ENCODE data around the gene ATAD3C. TPM values are rescaled to one million over a fixed set of nuclear protein-coding genes. Genes with fewer than 3 reads are reported as not detected.
A peak's percentile ranks its signal among the peaks of the same experiment; 100 is the strongest.
"Not testable (repeated sequence)": the region's sequence is repeated elsewhere in the genome, so short reads cannot be mapped to it uniquely, and the experiment has no call there.

The ATAD3C gene, protein sequence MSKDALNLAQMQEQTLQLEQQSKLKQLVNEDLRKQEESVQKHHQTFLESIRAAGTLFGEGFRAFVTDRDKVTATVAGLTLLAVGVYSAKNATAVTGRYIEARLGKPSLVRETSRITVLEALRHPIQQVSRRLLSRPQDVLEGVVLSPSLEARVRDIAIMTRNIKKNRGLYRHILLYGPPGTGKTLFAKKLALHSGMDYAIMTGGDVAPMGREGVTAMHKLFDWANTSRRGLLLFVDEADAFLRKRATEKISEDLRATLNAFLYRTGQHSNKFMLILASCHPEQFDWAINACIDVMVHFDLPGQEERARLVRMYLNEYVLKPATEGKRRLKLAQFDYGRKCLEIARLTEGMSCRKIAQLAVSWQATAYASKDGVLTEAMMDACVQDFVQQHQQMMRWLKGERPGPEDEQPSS
- total RNA-seq = 1 to 10 TPM; 1.0 to 1.4 TPM

- ChIA-PET POLR2A (no interaction called here), CTCF (no interaction called here)
- no peak for DNase-seq
- H3K4me1 Mint-ChIP-seq (ENCODE audit: low read depth) = no peaks in the 10 kb centered on the region
- no peak within 1 kb of the TSS for H3K4me3 Mint-ChIP-seq
- H3K9me3 Mint-ChIP-seq (ENCODE audit: insufficient read depth) = no peaks in the 10 kb centered on the region
- no peaks in the 10 kb centered on the region for H3K27me3 Mint-ChIP-seq (ENCODE audit: low read depth)
- ATAC-seq = no peak
- no peak within 1 kb of the TSS for H3K27ac Mint-ChIP-seq
- no peaks in the 10 kb centered on the region for H3K36me3 Mint-ChIP-seq (ENCODE audit: low read depth)
Observed at GRCh38 chr1:1449099-1449739, at the start of gene ATAD3C. ATAD3C (plus strand) TSS chr1:1449689; CDS start chr1:1450684, 995 bp downstream.

- Mint-ChIP-seq H3K4me3 (peak overlapping the region; percentile 92), H3K27me3 (ENCODE audit: low read depth) (no peaks in the 10 kb centered on the region), H3K36me3 (ENCODE audit: low read depth) (peaks cover 65% of the 10 kb centered on the region), H3K9me3 (ENCODE audit: insufficient read depth) (no peaks in the 10 kb centered on the region), H3K27ac (peak overlapping the region; percentile 90), H3K4me1 (ENCODE audit: low read depth) (peaks cover 52% of the 10 kb centered on the region)
- DNase-seq (peak; percentile 45), ATAC-seq (peak; percentile 1)
- POLR2A ChIA-PET = interaction anchor here (0.7 to 3.6 kb wide), 7 partner anchors 8 to 214 kb away, joined by 3 to 41 read pairs (median 6); partner anchors contain the start of genes AURKAIP1 and MRPL20
- CTCF ChIA-PET = interaction anchor here (0.8 to 2.9 kb wide), 8 partner anchors 8 to 212 kb away, joined by 3 to 13 read pairs (median 4); partner anchors contain the start of gene AURKAIP1
Observed at GRCh38 chr1:1399872-1400575, 49.5 kb upstream of the ATAD3C start.

GRCh38 chr1:1400576-1401456 lies 48.7 kb upstream of the ATAD3C start:
- Mint-ChIP-seq H3K9me3 (ENCODE audit: insufficient read depth) (no peaks in the 10 kb centered on the region), H3K4me1 (ENCODE audit: low read depth) (peaks cover 53% of the 10 kb centered on the region), H3K27me3 (ENCODE audit: low read depth) (no peaks in the 10 kb centered on the region), H3K27ac (peak overlapping the region; percentile 90), H3K36me3 (ENCODE audit: low read depth) (peaks cover 65% of the 10 kb centered on the region), H3K4me3 (peak overlapping the region; percentile 92)
- ChIA-PET POLR2A (interaction anchor here (0.7 to 3.6 kb wide), 6 partner anchors 9 to 214 kb away, joined by 3 to 41 read pairs (median 5); partner anchors contain the start of gene AURKAIP1), CTCF (interaction anchor here (0.8 to 2.9 kb wide), 5 partner anchors 24 to 104 kb away, joined by 3 to 13 read pairs (median 3); partner anchors contain the start of gene AURKAIP1)
- DNase-seq (no peak), ATAC-seq (no peak)

GRCh38 chr1:1401457-1402010 lies 48.0 kb upstream of the ATAD3C start:
- ChIA-PET POLR2A (no interaction called here), CTCF (no interaction called here)
- no peak for DNase-seq
- H3K27ac Mint-ChIP-seq = peak overlapping the region; percentile 70
- no peak for ATAC-seq
- peak overlapping the region; percentile 56 for H3K4me3 Mint-ChIP-seq
- no peaks in the 10 kb centered on the region for H3K27me3 Mint-ChIP-seq (ENCODE audit: low read depth)
- H3K4me1 Mint-ChIP-seq (ENCODE audit: low read depth) = peaks cover 60% of the 10 kb centered on the region
- H3K9me3 Mint-ChIP-seq (ENCODE audit: insufficient read depth) = no peaks in the 10 kb centered on the region
- peaks cover 72% of the 10 kb centered on the region for H3K36me3 Mint-ChIP-seq (ENCODE audit: low read depth)

- ATAC-seq (no peak), DNase-seq (peak; percentile 48)
- peak overlapping the region; percentile 56 for H3K4me3 Mint-ChIP-seq
- ChIA-PET CTCF (interaction anchor here (0.8 to 1.4 kb wide), 3 partner anchors 13 to 30 kb away, joined by 3 to 5 read pairs (median 3); partner anchors contain the start of gene AURKAIP1), POLR2A (interaction anchor here (0.6 kb wide), 1 partner anchor 318 kb away, joined by 3 read pairs; no protein-coding TSS in a partner anchor)
- no peaks in the 10 kb centered on the region for H3K9me3 Mint-ChIP-seq (ENCODE audit: insufficient read depth)
- H3K36me3 Mint-ChIP-seq (ENCODE audit: low read depth) = peaks cover 72% of the 10 kb centered on the region
- peak overlapping the region; percentile 70 for H3K27ac Mint-ChIP-seq
- H3K27me3 Mint-ChIP-seq (ENCODE audit: low read depth) = no peaks in the 10 kb centered on the region
- H3K4me1 Mint-ChIP-seq (ENCODE audit: low read depth) = peaks cover 57% of the 10 kb centered on the region
Observed at GRCh38 chr1:1402072-1402900, 47.2 kb upstream of the ATAD3C start.

DNA sequence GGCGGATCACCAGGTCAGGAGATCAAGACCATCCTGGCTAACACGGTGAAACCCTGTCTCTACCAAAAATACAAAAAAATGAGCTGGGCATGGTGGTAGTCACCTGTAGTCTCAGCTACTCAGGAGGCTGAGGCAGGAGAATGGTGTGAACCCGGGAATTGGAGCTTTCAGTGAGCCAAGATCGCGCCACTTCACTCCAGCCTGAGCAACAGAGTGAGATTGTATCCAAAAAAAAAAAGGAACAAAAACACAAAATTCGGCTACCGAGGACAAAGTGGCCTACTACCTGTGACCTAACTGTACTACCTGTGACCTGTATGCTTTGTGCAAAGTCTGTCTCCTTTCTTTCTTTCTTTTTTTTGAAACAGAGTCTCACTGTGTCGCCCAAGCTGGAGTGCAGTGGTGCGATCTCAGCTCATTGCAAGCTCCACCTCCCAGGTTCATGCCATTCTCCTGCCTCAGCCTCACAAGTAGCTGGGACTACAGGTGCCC lies 46.5 kb upstream of the ATAD3C start:
- H3K4me3 Mint-ChIP-seq; DNase-seq; H3K9me3 Mint-ChIP-seq (ENCODE audit: insufficient read depth); H3K27me3 Mint-ChIP-seq (ENCODE audit: low read depth); ATAC-seq: not testable (repeated sequence)
- Mint-ChIP-seq H3K36me3 (ENCODE audit: low read depth) (peaks cover 68% of the 10 kb centered on the region), H3K27ac (peak overlapping the region; percentile 41), H3K4me1 (ENCODE audit: low read depth) (peaks cover 52% of the 10 kb centered on the region)
- POLR2A ChIA-PET = interaction anchor here (0.6 kb wide), 1 partner anchor 317 kb away, joined by 3 read pairs; no protein-coding TSS in a partner anchor
- CTCF ChIA-PET = interaction anchor here (0.8 to 1.4 kb wide), 3 partner anchors 12 to 31 kb away, joined by 3 to 5 read pairs (median 3); partner anchors contain the start of gene AURKAIP1

DNA sequence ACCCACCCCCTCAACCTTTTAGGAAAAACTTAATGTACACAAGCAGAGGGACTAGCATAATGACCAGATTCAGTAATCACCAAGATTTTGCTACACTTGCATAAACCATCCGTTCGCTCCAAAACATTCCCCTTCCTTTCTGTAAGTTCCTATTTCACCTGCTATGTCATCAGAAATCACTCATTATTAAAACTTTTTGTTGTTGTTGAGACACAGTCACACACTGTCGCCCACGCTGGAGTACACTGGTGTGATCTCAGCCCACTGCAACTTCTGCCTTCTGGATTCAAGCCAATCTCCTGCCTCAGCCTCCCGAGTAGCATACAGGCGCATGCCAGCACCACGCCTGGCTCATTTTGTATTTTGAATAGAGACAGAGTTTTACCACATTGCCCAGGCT lies 45.8 kb upstream of the ATAD3C start:
- H3K36me3 Mint-ChIP-seq (ENCODE audit: low read depth) = peaks cover 66% of the 10 kb centered on the region
- POLR2A ChIA-PET = no interaction called here

DNA sequence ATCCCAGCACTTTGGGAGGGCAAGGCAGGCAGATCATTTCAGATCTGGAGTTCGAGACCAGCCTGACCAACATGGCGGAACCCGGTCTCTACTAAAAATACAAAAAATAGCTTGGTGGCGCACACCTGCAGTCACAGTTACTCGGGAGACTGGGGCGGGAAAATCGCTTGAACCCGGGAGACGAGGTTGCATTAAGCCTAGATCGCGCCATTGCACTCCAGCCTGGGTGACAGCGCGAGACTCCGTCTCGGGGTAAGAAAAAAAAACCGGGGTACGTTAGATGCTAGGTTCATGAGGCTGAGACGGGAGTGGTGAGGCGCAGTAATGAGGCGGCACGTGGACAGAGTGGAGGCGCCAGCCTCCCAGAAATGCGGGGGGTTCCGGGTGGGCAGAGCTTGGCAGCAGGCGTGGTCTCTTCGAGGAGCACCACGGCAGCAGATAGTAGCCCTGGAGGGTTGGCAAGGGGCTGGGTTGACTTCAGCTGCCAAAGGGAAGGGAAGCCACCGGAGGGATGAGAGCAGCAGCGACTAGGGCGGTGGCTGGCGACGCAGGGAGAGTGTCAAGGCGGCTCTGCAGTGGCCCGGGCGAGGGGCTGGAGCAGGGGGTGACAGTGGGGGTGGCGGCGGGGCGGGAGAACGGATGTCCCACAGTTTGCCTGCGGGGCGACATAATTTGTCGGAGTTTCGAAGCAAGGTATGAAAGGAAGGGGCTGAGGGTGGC lies 43.2 kb upstream of the ATAD3C start:
- peak; percentile 3 for ATAC-seq
- POLR2A ChIA-PET = interaction anchor here (0.7 to 2.2 kb wide), 3 partner anchors 19 to 34 kb away, joined by 3 to 15 read pairs (median 5); partner anchors contain the start of gene AURKAIP1

More for the DNA sequence above, 45.8 kb upstream of the ATAD3C start:
- no peak overlapping the region for H3K4me3 Mint-ChIP-seq
- peaks cover 52% of the 10 kb centered on the region for H3K4me1 Mint-ChIP-seq (ENCODE audit: low read depth)
- ATAC-seq (no peak), DNase-seq (no peak)
- CTCF ChIA-PET = interaction anchor here (1.1 kb wide), 1 partner anchor 28 kb away, joined by 3 read pairs; the partner anchor contains the start of gene AURKAIP1
- H3K27ac Mint-ChIP-seq = peak overlapping the region; percentile 41
- H3K27me3 Mint-ChIP-seq (ENCODE audit: low read depth) = no peaks in the 10 kb centered on the region
- no peaks in the 10 kb centered on the region for H3K9me3 Mint-ChIP-seq (ENCODE audit: insufficient read depth)

More for the DNA sequence above, 43.2 kb upstream of the ATAD3C start:
- Mint-ChIP-seq H3K27me3 (ENCODE audit: low read depth) (no peaks in the 10 kb centered on the region), H3K9me3 (ENCODE audit: insufficient read depth) (no peaks in the 10 kb centered on the region), H3K4me1 (ENCODE audit: low read depth) (peaks cover 46% of the 10 kb centered on the region), H3K4me3 (peak overlapping the region; percentile 87), H3K36me3 (ENCODE audit: low read depth) (peaks cover 55% of the 10 kb centered on the region), H3K27ac (peak overlapping the region; percentile 95)
- DNase-seq = no peak
- CTCF ChIA-PET = interaction anchor here (1.2 to 2.9 kb wide), 4 partner anchors 24 to 98 kb away, joined by 3 to 18 read pairs (median 5); no protein-coding TSS in a partner anchor
